HG03280 (cell line): ENCODE measurements around the gene CCDC188.
"Not testable (repeated sequence)": the region's sequence is repeated elsewhere in the genome, so short reads cannot be mapped to it uniquely, and the experiment has no call there.

Experiments
- ATAC-seq: cut with Tn5 transposase; IDR thresholded peaks from one replicate; pipeline ENCODE4 v1.9.1; 2021; ENCODE audit warnings: mild to moderate bottlenecking, moderate library complexity; ENCODE audit not compliant: unreplicated experiment

The CCDC188 gene

DNA sequence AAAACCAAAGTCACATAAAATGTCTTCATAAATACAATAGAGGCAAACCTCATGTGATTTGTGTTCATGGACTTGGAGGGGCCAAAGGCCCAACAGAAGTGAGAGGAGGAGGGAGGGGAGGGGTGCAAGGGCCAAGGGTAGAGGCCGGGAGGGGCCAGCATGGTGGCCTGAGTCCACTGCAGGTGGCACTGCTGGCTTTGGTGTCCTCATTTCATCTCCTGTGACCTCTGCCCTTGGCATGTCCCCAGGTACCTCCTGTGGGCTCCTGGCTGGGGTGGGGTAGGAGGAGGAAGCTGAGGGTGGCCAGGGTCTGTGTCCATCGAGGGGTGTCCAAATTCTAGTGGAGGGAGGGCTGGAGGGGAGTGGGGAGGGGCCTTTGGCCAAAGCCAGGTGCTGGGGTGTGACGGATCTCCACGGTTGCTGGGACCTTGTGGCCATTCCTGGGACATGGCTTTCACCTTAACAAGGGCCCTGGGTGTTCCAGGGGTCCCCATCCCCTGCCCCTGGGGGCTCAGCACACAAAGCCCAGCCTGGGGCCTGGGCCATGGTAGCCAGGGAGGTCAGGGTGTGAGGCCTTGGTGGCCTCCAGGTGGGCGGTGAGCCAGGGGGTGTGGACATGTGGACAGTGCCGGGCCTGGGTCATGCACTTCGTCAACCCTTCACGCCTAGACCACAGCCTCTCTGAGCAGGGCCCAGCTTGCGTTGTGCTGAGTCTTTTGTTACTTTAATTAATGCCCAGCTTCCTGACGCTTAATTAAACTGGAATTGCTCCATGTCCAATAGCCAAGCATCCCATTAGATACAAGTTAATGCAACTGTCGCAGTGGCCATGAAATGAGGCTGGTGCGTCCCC, 20.7 kb upstream of the CCDC188 start:
- ATAC-seq = no peak

DNA sequence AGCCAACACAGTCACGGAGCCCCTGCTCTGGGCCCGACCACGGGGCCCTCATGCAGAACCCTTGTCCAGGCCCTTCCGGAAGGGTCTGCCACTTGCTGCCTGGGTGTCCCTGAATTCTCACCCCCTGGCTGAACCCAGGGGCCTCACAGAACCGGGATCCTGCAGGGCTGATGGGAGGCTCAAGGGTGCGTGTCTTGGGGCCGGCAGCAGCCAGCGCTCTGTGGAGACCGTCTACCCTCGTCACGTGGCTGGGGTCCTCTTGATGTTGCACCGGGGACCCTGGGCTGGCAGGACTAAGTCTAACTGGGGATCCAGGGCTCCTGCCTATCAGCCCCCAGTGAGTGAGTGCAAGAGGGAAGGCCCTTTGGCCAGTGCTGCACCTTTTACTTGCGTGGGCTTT, 19.3 kb upstream of the CCDC188 start:
- no peak for ATAC-seq

DNA sequence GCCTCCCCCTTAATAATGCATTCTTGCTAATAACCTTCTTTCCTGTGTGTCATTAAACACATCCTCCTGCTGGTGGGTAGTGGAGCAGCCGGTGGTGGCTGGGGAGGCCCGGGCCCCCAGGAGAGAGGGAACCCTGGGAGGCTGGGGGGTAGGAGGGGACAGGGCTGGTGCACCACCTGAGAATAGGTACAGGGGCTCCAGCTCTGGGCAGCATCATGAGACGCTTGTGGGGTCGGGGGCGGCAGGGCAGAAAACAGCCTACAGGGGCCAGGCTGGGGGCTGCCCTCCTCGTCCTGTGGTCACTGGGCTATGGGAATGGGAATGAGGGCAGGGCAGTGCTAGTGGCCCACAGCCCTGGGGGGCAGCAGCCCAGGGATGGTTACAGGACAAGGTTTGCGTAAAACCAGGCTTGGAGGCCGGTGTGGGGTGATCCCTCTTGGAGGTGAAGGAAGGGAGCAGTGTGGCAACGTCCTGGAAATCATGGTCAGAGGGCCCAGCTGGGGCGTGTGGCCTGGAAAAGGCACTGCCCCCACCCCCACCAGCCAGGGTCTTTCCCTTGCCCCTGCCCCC, 18.5 kb upstream of the CCDC188 start:
- ATAC-seq = no peak

DNA sequence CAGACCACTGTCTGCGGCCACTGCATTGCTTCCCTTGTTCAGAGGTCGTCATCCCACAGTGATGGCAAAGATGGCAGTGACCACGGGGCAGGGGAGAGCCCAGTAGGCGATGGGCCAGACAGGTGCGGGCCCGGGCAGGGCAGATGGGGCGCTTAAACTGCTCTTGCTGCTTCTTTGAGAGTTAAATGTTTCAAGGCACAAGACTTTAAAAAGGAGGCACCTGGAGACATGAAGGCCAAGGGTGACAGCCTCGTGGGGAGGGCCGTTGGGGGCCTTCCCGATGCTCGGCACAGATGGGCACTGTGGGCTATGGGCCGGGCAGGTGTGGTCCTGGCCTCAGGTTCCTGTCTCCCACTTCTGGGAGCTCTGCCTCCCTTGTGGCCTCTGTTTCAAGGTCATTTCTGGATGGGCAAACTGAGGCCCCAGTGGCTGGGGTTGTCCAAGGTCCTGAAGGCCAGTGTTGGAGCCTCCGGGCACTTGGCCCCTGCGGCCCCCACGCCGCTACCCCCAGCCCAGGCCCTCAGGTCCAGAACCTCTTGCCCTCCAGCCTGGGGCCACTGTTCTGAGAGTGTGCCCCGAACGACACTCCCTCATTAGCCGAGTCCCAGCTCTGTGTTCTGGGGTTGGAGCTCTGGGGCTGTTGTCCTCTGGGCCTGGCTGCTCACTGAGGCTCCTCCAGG, 16.9 kb upstream of the CCDC188 start:
- ATAC-seq = no peak

DNA sequence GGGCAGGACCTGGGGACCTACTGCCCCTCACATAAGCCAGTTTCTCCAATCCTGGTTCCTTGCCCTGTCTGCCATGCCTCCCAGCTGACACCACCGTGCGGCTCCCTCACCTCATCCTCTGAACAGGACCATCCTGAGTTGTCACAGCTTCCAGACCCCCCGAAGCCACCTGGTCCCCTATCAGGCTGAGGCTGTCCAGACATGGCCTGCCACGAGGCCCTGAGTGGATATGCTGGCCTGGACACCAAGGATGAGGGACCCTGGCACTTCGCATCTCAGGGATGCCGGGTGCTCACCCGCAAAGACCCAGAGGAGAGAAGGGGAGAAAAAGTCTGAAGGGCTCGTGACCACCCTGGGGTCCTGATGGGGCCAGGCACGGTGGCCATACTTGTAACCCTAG, 15.8 kb upstream of the CCDC188 start:
- ATAC-seq = no peak

DNA sequence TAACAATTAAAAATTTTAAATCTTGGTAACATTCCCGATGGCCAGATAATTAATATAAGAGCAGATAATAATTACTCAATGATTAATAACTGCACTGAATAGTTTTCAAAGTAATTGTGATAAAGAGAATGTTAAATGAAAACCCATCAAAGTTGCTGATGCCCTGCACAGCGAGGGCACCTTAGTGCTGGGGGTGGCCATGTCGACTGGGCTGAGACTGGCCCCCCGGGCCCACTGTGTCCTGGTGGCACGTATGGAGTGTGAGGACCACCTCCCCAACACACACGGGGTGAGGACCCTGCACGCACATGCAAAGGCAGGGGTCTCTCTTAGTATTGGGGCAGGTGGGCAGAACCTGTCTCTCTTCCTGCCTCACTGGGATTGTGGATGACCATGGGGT, 15.1 kb upstream of the CCDC188 start:
- ATAC-seq = no peak

DNA sequence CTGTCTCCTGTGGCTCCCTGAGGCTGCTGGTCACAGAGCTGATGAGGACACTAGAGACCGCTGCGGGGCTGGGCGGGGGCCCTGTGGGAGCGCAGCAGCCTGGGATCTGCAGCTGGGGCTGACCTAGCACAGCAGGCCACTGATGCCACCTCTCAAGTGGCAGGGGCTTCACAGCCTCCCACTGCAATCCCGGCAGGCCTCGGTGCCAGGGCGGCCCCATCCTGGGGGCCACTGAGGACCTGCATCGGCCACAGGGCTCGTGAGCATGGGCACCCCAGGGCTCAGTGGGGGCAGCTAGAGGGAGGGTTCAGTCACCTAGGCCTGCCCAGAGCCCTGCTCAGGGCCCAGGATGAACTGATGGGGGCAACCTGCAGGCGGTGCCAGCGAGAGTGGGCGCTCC, 14.6 kb upstream of the CCDC188 start:
- ATAC-seq = no peak

DNA sequence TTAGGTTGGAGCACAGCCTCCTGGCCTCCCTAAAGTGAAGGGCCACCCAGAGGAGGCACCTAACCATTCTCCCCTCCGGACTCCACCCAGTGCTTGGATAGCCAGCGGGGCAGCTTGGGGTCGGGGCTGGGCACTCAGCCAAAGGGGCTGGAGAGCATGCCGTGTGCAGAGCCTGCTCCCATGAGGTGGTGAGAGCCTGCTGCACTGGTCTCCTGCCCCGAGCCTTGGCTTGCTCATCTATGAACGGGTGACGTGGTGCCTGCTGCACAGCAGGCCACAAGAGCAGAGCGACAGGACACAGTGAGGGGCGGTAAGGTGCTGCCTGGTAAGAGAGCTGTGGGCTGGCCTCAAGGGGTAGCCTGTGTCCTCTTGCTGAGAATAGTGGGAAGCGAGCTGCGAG, 14.0 kb upstream of the CCDC188 start:
- no peak for ATAC-seq

DNA sequence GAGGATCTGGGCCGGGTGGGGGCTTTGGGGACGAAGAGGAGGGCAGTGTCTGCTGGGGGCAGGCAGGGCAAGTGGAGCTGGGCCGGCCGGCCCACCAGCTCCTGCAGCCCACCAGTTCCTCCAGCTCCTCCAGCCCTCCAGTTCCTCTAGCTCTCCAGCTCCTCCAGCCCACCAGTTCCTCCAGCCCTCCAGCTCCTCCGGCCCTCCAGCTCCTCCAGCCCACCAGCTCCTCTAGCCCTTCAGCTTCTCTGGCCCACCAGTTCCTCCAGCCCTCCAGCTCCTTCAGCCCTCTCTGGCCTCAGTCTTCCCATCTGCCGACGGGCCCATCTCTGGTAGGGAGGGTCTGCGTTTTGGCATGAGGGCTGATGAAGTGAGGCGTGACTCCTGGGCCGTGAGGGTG, 9.2 kb upstream of the CCDC188 start:
- no peak for ATAC-seq

DNA sequence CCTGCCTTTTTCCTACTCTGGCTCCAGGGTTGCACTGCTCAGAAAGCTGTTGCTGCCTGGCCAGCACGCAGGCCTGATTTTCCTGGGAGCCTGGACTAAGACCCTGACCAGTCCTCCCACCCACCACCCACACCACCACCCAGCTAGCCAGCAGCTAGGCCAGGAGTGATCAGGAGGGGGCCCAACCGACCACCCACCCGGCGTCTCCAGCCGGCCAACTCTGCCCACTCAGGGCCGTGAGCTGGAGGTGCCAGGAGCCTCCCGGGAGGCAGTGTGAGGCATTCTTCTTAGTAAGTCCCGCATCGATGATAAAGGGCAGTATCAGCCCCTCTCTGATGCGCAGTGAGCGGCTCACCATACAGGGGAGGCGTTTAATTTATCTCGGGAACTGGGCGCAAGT, 8.7 kb upstream of the CCDC188 start:
- not testable (repeated sequence) for ATAC-seq

DNA sequence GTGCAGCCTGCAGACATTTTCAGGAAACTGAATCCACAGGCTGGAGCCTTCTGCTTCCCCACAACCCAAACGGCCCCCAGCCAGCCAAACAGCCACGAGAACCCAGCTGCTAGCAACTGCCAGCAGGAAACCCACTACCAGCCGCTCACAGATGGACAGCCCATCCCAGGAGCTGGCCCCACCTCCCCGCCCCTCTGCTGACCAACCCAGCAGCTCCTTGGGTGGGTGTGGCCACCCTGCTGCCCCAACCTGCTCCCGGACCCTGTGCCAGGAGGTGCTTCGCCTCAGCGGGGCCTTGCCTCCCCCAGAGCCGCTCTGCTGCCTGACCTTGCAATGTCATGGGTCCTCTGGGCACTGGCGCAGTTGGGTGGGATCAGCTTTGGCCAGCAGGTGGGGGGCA, 8.2 kb upstream of the CCDC188 start:
- no peak for ATAC-seq

DNA sequence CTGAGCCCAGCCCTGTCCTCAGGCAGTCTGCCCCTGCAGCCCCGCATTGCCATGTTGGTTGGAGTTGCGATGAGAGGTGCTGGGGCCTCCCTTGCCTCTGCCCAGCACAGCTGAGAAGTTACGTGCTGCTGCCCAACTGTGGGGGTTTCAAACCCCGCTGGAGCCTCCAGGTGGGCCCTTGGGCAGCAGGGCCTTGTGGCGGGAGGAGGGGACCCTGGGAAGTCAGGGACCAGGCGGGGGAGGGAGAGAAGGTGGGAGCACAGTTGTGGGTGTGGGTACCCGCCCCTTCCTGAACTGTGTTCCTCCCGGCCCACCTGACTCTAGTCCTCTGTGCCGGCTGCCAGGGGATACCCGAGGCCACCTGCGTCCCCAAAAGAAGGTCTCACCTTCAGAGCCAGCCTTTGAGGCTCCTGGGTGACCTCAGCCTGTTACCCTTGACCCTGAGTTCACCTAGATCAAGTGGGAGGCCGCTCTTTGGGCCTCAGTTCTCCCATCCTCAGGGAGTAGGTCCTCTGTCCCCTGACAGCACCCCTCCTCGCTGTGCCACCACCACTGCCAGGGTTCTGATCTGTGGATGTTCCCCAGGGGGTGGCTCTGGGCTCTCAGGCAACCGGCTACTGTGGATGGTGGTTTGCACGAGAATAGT, 7.7 kb upstream of the CCDC188 start:
- no peak for ATAC-seq

DNA sequence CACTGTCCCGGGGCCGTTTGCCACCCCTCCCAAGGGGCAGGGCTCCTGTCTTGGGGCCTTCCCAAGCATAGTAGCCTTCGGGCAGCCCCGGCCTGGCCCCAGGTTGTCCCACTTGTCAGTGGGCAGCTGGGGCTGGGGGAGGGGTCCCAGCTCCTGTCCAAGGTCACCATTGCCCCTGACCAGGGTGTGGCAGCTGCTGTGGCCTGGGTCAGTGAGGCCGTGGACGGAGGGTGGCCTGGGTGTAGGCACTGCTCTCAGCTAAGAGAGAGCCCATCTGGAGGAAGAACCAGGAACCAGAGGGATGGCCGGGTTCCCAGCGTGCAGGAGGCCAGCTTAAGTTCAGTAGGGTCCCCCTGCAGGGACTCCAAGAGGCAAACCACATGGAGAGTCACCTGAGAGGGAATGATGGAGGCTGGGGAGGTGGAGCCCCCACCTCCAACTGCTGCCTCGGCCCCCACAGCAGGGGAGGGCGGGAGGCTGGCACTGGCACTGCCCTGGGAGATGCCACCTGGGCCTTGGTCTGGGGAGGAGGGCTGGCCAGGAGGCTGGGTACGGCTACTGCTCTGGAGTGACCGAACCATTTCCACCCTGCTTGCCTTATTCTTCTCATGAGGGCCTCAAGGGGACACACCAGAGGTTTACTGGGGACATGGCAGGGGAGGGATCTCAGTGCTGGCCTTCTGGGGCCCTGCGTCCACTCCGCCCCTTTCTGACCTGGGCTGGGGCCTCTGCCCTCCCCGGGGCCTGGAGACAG, 6.8 kb upstream of the CCDC188 start:
- ATAC-seq = no peak

DNA sequence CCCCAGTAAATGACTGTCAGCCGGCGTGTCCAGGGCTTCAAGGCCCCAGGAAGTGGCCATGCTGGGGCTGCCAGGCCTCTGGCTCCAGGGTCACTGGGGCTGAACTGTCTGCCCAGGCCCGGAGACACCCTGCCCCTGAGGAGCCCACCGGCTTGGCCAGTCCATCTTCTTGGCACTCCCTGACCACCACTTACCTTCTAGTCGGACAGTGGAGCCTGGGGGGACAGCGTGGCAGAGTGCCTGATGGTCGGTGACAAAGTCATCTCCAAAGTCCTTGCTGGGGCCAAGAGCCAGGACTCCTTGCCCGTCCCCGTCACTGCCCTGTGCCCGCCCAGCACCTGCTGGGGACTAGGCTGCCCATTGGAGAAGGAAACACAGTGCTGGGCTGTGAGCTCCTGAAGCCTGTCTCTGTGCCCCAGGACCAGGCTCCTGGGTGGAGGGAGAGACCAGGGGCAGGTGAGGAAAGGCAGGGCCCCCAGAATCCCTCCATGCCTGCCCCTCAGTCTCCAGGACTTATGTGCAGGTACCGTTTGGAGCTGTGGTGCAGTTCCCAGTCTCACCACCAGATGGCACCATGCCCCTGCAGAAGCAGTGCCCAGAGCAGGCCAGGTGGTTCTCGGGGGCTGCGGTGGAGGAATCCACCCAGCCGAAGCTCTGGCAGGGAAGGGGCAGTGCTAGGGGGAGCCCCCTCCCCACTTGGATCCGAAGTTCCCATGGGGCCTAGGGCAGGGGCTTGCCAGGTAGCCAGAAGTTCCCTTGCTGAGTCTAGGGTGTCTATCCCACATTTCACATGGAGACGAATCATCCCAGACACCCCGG, 6.0 kb upstream of the CCDC188 start:
- no peak for ATAC-seq

DNA sequence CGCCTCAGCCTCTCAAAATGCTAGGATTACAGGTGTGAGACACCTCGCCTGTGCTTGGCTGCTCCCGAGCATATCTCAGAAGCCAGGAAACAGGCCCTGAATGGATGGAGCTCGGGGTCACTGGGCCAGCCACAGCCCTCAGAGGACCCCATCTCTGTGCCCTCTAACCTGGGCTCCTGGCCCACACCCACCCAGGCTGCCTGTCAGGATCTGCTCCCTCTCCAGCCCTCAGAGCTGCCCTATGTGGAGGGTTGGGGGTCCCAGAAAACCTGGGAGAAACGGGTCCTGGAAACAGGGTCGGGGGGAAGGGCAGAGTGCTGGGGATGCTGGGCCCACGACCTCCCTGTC, 5.2 kb upstream of the CCDC188 start:
- no peak for ATAC-seq

DNA sequence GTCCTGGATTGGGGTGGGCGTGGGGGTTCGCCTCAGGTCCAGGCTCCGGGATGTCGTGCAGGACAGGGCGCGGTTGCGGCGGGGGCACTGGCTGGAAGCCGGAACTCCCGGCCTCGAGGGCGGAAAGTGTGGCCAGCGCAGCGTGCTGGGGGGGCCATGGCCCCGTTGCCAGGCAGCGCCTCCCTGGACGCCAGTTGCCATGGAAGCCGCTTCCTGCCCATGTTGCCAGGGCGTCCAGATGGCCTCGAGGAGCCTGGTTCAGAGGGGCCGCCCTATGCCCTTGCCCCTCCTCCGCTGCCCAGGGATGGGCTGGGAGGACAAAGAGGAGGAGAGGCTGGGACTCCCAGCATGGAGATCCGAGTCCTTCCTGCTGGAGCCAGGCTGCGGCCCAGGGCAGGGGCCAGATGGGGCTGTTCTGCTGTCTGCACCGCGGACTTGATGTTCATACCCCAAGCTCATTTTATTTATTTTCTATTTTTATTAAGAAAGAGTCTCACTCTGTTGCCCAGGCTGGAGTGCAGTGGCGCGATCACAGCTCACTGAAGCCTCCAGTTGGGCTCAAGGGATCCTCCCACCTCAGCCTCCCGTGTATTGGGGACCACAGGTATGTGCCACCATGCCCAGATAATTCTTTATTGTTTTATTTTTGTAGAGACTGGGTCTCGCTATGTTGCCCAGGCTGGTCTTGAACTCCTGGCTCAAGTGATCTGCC, 4.6 kb upstream of the CCDC188 start:
- ATAC-seq = no peak

DNA sequence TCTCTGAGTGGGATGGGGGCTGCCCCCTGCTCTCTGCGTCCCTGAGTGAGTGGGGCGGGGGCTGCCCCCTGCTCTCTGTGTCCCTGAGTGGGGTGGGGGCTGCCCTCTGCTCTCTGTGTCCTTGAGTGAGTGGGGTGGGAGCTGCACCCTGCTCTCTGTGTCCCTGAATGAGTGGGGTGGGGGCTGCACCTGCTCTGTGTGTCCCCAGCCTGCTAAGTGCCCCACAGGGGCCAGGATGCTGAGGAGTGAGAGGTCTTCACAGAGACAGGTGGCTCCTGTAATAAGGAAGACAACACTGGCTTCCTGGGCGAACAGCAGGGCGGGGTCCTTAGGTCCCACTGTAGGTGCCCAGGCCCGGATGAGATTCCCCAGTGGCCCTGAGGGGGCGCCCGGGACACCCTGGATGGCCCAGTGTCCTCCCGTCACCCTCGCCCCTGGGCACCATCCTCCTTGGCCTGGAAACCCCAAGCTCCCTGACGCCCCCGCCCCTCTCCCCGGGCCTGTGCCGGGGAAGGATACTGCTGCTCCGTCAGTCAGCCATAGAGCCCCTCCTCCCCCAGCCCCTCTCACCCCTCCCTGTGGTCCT, 3.8 kb upstream of the CCDC188 start:
- ATAC-seq = no peak

DNA sequence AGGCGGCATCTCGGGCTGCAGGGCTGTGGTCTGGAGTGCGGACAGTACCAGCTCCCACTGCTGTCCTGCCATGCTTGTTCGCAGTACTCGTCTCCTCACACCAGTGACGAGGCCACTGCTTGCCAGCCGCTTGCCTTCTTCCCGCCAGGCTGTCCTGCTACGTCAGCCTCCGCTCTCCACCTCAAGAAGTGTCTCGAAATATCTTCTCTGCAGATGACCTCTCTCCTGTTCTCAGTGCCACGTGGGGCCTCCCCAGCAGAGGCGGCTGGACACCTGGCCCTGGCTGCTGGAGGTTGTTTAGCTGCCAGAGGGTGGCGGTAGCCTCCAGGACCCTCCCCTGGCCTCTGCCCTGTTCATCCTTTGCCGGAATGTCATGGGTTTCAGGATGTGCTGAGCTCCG, 3.1 kb upstream of the CCDC188 start:
- no peak for ATAC-seq

DNA sequence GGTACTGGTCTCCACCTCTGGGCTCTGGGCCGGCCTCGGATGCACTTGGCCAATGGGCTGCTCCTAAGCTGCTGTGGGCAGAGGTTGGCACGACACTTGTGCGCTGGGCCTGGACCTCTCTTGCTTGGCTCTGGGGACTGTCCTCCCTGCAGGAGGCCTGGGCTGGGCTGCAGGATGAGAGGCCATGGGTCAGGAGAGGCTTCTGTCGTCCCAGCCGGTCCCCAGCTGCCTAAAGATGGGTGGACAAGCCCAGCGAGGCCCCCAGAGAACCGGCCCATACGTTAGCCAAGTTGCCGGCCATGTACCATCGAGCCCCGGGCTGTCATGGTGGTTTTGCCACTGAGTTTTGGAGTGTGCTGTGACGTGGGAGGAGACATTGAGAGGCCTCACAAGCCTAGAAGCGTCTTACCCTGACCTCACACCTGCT, 1.6 kb upstream of the CCDC188 start:
- no peak for ATAC-seq
